ENCODE measurements around the gene CYB561A3. TPM values are rescaled to one million over a fixed set of nuclear protein-coding genes. Genes with fewer than 3 reads are reported as not detected.
A peak's percentile ranks its signal among the peaks of the same experiment; 100 is the strongest.

CYB561A3 gene
- total and polyA plus RNA-seq, 2 of the 13 experiments (the other 11 are each of a cell fraction or from before 2014, with no cell fraction given), result 11.4 to 14.9 TPM

DNA sequence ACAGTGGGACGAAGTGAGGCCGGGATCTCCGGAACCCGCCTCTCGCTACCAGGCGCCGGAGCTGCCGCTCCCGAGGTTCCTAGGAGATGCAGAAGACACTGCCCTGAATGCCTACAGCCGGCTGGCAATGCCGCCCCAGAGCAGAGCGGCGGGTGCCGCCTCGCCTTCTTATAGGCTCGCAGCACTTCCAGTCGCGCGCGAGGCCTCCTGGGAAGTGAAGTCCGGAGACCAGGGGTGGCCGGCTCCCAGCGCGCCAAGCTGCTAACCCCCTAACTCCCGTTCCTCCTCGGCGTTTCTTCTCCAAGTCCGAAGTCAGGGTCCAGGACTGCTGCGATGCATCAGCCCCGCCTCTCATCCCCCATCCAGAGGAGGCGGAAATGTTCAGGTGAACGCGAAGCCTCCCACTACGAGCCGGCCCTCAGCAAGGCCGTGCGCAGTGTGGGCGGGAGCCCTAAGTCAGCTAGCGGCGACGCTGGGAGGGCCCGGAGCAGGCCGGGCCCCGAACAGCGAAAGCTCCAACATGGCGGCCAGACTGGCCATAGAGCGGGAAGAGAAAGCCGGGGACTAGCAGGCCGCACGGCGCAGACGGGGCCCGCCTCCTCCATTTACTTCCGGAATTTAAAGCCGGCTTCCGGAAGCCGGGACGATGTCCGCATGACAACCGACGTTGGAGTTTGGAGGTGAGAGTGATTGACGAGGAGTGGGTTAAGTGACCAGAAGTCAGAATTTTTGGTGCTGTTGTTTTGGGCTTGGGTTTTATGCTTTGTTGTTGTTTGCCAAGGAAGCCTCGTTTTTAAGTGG, at the start of gene CYB561A3, which contains the start of gene TMEM138 (continued):
- TF ChIP-seq PRPF4 (IDR thresholded peaks at IDR 0.05; ENCODE audit: low read depth, low read length, poor library complexity, severe bottlenecking), result no peak
- TF ChIP-seq KLF13 (CRISPR knock-in tag; IDR thresholded peaks at IDR 0.05), result no peak
- TF ChIP-seq, protein P1, sequence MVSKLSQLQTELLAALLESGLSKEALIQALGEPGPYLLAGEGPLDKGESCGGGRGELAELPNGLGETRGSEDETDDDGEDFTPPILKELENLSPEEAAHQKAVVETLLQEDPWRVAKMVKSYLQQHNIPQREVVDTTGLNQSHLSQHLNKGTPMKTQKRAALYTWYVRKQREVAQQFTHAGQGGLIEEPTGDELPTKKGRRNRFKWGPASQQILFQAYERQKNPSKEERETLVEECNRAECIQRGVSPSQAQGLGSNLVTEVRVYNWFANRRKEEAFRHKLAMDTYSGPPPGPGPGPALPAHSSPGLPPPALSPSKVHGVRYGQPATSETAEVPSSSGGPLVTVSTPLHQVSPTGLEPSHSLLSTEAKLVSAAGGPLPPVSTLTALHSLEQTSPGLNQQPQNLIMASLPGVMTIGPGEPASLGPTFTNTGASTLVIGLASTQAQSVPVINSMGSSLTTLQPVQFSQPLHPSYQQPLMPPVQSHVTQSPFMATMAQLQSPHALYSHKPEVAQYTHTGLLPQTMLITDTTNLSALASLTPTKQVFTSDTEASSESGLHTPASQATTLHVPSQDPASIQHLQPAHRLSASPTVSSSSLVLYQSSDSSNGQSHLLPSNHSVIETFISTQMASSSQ (IDR thresholded peaks at IDR 0.05; ENCODE audit: low read depth), result no peak
- TF ChIP-seq, protein P1 (CRISPR knock-in tag; IDR thresholded peaks at IDR 0.05; ENCODE audit: borderline replicate concordance), result peak; percentile 38; the same call in 1 of the 2 replicates
- no peak for TF ChIP-seq MED1 (CRISPR knock-in tag; IDR thresholded peaks at IDR 0.05)
- TF ChIP-seq, protein P2, sequence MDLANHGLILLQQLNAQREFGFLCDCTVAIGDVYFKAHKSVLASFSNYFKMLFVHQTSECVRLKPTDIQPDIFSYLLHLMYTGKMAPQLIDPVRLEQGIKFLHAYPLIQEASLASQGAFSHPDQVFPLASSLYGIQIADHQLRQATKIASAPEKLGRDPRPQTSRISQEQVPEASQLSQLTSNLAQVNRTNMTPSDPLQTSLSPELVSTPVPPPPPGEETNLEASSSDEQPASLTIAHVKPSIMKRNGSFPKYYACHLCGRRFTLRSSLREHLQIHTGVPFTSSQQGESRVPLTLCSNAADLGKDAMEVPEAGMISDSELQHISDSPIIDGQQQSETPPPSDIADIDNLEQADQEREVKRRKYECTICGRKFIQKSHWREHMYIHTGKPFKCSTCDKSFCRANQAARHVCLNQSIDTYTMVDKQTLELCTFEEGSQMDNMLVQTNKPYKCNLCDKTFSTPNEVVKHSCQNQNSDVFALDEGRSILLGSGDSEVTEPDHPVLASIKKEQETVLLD (CRISPR knock-in tag; IDR thresholded peaks at IDR 0.05; ENCODE audit: low read depth), result peak; percentile 36; the same call in 1 of the 2 replicates
- TF ChIP-seq MAF1 (CRISPR knock-in tag; IDR thresholded peaks at IDR 0.05; ENCODE audit: borderline replicate concordance), result peak; percentile 58
- TF ChIP-seq, protein P3, sequence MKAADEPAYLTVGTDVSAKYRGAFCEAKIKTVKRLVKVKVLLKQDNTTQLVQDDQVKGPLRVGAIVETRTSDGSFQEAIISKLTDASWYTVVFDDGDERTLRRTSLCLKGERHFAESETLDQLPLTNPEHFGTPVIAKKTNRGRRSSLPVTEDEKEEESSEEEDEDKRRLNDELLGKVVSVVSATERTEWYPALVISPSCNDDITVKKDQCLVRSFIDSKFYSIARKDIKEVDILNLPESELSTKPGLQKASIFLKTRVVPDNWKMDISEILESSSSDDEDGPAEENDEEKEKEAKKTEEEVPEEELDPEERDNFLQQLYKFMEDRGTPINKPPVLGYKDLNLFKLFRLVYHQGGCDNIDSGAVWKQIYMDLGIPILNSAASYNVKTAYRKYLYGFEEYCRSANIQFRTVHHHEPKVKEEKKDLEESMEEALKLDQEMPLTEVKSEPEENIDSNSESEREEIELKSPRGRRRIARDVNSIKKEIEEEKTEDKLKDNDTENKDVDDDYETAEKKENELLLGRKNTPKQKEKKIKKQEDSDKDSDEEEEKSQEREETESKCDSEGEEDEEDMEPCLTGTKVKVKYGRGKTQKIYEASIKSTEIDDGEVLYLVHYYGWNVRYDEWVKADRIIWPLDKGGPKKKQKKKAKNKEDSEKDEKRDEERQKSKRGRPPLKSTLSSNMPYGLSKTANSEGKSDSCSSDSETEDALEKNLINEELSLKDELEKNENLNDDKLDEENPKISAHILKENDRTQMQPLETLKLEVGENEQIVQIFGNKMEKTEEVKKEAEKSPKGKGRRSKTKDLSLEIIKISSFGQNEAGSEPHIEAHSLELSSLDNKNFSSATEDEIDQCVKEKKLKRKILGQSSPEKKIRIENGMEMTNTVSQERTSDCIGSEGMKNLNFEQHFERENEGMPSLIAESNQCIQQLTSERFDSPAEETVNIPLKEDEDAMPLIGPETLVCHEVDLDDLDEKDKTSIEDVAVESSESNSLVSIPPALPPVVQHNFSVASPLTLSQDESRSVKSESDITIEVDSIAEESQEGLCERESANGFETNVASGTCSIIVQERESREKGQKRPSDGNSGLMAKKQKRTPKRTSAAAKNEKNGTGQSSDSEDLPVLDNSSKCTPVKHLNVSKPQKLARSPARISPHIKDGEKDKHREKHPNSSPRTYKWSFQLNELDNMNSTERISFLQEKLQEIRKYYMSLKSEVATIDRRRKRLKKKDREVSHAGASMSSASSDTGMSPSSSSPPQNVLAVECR (CRISPR knock-in tag; IDR thresholded peaks at IDR 0.05; ENCODE audit: borderline replicate concordance), result peak; percentile 93
- TF ChIP-seq ELF3 (CRISPR knock-in tag; IDR thresholded peaks at IDR 0.05), result peak; percentile 82
- TF ChIP-seq ZBTB38 (CRISPR knock-in tag; IDR thresholded peaks at IDR 0.05), result peak; percentile 56; the same call in 1 of the 2 replicates
- peak; percentile 97 for TF ChIP-seq YY1 (IDR thresholded peaks at IDR 0.05; ENCODE audit: insufficient read depth, insufficient replicate concordance, low read depth, low read length)
- TF ChIP-seq, protein P4, sequence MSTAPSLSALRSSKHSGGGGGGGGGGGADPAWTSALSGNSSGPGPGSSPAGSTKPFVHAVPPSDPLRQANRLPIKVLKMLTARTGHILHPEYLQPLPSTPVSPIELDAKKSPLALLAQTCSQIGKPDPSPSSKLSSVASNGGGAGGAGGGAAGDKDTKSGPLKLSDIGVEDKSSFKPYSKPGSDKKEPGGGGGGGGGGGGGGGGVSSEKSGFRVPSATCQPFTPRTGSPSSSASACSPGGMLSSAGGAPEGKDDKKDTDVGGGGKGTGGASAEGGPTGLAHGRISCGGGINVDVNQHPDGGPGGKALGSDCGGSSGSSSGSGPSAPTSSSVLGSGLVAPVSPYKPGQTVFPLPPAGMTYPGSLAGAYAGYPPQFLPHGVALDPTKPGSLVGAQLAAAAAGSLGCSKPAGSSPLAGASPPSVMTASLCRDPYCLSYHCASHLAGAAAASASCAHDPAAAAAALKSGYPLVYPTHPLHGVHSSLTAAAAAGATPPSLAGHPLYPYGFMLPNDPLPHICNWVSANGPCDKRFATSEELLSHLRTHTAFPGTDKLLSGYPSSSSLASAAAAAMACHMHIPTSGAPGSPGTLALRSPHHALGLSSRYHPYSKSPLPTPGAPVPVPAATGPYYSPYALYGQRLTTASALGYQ (CRISPR knock-in tag; IDR thresholded peaks at IDR 0.05), result peak; percentile 27; the same call in 1 of the 2 replicates
- TF ChIP-seq, protein P5, sequence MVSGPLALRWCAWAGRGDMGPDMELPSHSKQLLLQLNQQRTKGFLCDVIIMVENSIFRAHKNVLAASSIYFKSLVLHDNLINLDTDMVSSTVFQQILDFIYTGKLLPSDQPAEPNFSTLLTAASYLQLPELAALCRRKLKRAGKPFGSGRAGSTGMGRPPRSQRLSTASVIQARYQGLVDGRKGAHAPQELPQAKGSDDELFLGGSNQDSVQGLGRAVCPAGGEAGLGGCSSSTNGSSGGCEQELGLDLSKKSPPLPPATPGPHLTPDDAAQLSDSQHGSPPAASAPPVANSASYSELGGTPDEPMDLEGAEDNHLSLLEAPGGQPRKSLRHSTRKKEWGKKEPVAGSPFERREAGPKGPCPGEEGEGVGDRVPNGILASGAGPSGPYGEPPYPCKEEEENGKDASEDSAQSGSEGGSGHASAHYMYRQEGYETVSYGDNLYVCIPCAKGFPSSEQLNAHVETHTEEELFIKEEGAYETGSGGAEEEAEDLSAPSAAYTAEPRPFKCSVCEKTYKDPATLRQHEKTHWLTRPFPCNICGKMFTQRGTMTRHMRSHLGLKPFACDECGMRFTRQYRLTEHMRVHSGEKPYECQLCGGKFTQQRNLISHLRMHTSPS (CRISPR knock-in tag; IDR thresholded peaks at IDR 0.05; ENCODE audit: low read depth), result no peak; the same call in 1 of the 2 replicates
- peak; percentile 34; the same call in 1 of the 2 replicates for TF ChIP-seq KLF9 (CRISPR knock-in tag; IDR thresholded peaks at IDR 0.05; ENCODE audit: low read depth)

Data from HepG2 (cell line).